Endometrial microvascular endothelial cells (primary cell): ENCODE results near the gene COQ4. TPM values are rescaled to one million over a fixed set of nuclear protein-coding genes. Genes with fewer than 3 reads are reported as not detected.

ENCODE experiments used
- in situ Hi-C: cut with HindIII; loops from 2 replicates; pipeline ENCODE4 v1.10.0; 2017; ENCODE audit warnings: low sequenced_read_pairs, low pct_unique_long_range_greater_than_20kb; ENCODE audit errors: inconsistent ontology term
- total RNA-seq: library from RNA; depleted of rRNA; stranded (reverse); fragments of >200 nt; gene quantifications from one replicate; pipeline ENCODE4 v1.2.3, GENCODE V29; 2015; ENCODE audit errors: inconsistent ontology term

COQ4 gene
- total RNA-seq, 1 donor from 2014 or later, result 50.6 TPM

GRCh38 chr9:128369024-128369706 is 46.5 kb downstream of the COQ4 start:
- in situ Hi-C loops, result no loop called here

GRCh38 chr9:128370367-128370751 is 47.7 kb downstream of the COQ4 start:
- in situ Hi-C loops, result no loop called here

- in situ Hi-C loops, result no loop called here
Observed at GRCh38 chr9:128370752-128371629, 48.4 kb downstream of the COQ4 start, which contains the start of gene URM1. Gene URM1, plus strand, starts transcription at chr9:128371374. Its CDS starts 7 bp downstream, at chr9:128371381.

DNA sequence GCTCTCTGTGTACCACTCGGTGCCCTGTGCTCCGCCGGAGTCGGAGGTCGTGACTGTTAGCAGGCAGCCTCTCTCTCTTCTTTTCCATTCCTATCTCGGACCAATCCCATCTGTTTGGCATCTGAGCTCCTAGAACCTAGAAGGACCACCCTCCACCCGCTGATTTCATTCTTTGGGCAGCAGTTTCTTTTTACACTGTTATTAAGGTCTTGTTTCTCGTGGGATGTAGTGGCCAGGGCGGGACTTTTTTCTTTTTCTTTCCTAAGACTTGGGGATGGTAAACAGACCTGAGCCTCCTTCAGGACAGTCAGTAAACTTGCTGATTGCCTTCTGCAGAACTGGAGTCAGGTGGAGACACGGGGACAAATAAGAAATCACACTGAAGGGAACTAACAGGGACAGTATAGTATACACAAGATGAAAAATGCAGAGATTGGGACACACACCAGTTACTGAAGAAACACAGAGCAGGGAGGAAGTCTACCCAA is 49.0 kb downstream of the COQ4 start:
- in situ Hi-C loops, result no loop called here

DNA sequence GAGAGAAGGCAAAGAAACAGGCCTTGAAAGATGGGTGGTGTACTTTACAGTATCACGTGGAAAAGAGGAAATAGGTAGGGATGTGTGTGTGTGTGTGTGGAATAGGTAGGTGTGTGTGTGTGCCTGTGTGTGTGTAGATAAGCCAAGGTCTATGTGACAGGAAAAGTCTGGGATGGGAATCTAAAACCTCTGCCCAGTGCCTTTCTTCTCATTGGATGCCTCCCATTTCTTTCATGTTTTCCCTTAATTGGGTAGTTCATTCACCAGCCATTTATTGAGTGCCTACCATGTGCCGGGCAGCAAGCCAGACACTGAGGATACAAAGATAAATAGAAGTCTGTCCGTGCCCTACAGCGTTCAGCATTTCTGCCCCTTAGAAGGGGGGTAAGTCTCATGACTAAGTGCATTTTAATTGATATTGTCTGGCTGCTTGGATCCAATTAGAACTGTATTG is 49.6 kb downstream of the COQ4 start:
- in situ Hi-C loops, result no loop called here

- in situ Hi-C loops, result no loop called here
Observed at GRCh38 chr9:128372784-128373183, 50.1 kb downstream of the COQ4 start.

- in situ Hi-C loops, result no loop called here
Observed at GRCh38 chr9:128374221-128374675, 51.6 kb downstream of the COQ4 start.

DNA sequence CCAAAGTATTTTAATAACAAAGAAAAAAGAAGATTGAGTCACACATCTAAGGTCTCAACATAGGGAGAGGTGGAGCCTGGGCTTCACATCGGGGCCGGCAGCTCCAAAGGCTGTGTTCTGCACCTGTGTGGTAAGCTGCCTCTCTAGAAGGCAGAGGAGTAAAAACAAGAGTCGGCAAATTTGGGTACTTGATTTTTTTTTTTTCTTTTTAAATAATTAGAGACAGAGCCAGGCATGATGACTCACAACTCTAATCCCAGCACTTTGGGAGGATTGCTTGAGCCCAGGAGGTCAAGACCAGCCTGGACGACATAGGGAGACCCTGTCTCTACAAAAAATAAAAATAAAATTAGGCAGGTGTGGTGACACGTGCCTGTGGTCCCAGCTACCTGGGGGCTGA is 53.2 kb downstream of the COQ4 start:
- in situ Hi-C loops, result no loop called here

GRCh38 chr9:128382261-128382660 is 59.6 kb downstream of the COQ4 start:
- in situ Hi-C loops, result no loop called here

- in situ Hi-C loops, result no loop called here
Observed at GRCh38 chr9:128383007-128383753, 60.5 kb downstream of the COQ4 start.

Other genes with a start within 250 kb of the COQ4 start
- 96.1 TPM for gene PTGES2, start 195.1 kb upstream of the COQ4 start, total RNA-seq
- not detected for gene LCN2, start 173.4 kb upstream of the COQ4 start, total RNA-seq
- gene BBLN, start 162.6 kb upstream of the COQ4 start, total RNA-seq, result 151 TPM
- gene CIZ1, start 131.3 kb upstream of the COQ4 start, total RNA-seq, result 47.3 TPM
- not detected for gene DNM1, start 119.5 kb upstream of the COQ4 start, total RNA-seq
- gene GOLGA2, start 46.8 kb upstream of the COQ4 start, total RNA-seq, result 60.6 TPM
- gene SWI5, start 46.6 kb upstream of the COQ4 start, total RNA-seq, result 8.1 TPM
- 20.8 TPM for gene TRUB2, start 392 bp upstream of the COQ4 start, total RNA-seq
- gene SLC27A4, start 17.7 kb downstream of the COQ4 start, total RNA-seq, result 46.2 TPM
- 75.4 TPM for gene URM1, start 48.5 kb downstream of the COQ4 start, total RNA-seq
- gene CERCAM, start 98.0 kb downstream of the COQ4 start, total RNA-seq, result 25.7 TPM
- 29.0 TPM for gene ODF2, start 133.2 kb downstream of the COQ4 start, total RNA-seq
- gene GLE1, start 181.9 kb downstream of the COQ4 start, total RNA-seq, result 25.0 TPM
- gene SPTAN1, start 229.7 kb downstream of the COQ4 start, total RNA-seq, result 221 TPM